ENCODE data around the gene KCNJ16. TPM values are rescaled to one million over a fixed set of nuclear protein-coding genes. Genes with fewer than 3 reads are reported as not detected.
A peak's percentile ranks its signal among the peaks of the same experiment; 100 is the strongest.

KCNJ16 gene
- total and polyA plus RNA-seq, 5 experiments from 2014 or later, result not detected

- ATAC-seq (no peak), DNase-seq (no peak)
- peaks cover 0 to 3% (median 0%) of the 10 kb centered on the region in 9 donors for H3K9me3 Mint-ChIP-seq
- POLR2A ChIA-PET, result no interaction called here
- peaks cover 10 to 22% (median 16%) of the 10 kb centered on the region in 4 donors for H3K4me1 Mint-ChIP-seq
- peaks cover 30 to 49% (median 41%) of the 10 kb centered on the region in 5 donors for H3K27me3 Mint-ChIP-seq
- no peaks in the 10 kb centered on the region for H3K36me3 Mint-ChIP-seq
- no peak overlapping the region for H3K4me3 Mint-ChIP-seq
- H3K27ac Mint-ChIP-seq, result no peak overlapping the region
These were observed 97.9 kb downstream of the KCNJ16 start for GRCh38 chr17:70172923-70173322.

GRCh38 chr17:70173681-70174080 lies 98.7 kb downstream of the KCNJ16 start:
- H3K27ac Mint-ChIP-seq, result no peak overlapping the region
- ATAC-seq (no peak), DNase-seq (no peak)
- POLR2A ChIA-PET, result no interaction called here
- H3K27me3 Mint-ChIP-seq, result peaks cover 27 to 42% (median 38%) of the 10 kb centered on the region in 5 donors
- H3K36me3 Mint-ChIP-seq, result no peaks in the 10 kb centered on the region
- peaks cover 0 to 3% (median 0%) of the 10 kb centered on the region in 9 donors for H3K9me3 Mint-ChIP-seq
- H3K4me1 Mint-ChIP-seq, result peaks cover 4 to 14% (median 10%) of the 10 kb centered on the region in 4 donors
- no peak overlapping the region for H3K4me3 Mint-ChIP-seq

DNA sequence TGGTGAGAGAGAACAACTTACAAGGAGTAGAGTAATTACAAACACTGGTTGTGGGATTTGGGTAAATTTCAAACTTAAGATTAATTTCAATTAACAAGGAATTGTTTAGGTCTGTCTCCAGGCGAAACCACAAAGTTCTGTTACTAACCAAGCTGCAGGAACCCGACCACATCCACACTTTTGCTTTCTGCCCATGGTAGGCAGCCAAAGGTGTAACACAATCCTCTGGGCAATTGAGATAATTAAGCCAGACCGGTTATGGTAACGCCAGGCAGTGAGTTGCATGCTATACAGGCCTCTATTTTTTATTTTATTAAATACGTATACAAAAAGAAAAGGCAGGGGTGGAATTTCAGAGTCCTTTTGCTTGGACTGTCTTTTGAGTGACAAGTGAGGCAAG lies 106.4 kb downstream of the KCNJ16 start:
- Mint-ChIP-seq H3K27ac (no peak overlapping the region), H3K9me3 (peaks cover 0 to 3% (median 0%) of the 10 kb centered on the region in 9 donors), H3K4me3 (no peak overlapping the region), H3K27me3 (peaks cover 4 to 15% (median 8%) of the 10 kb centered on the region in 5 donors), H3K4me1 (peaks cover 0 to 2% (median 0%) of the 10 kb centered on the region in 4 donors), H3K36me3 (no peaks in the 10 kb centered on the region)
- ATAC-seq (no peak), DNase-seq (no peak)
- POLR2A ChIA-PET, result no interaction called here

- no peak overlapping the region for H3K4me3 Mint-ChIP-seq
- POLR2A ChIA-PET, result no interaction called here
- no peaks in the 10 kb centered on the region for H3K36me3 Mint-ChIP-seq
- no peak for ATAC-seq
- H3K27me3 Mint-ChIP-seq, result peaks cover 4 to 15% (median 8%) of the 10 kb centered on the region in 5 donors
- peaks cover 0 to 2% (median 0%) of the 10 kb centered on the region in 4 donors for H3K4me1 Mint-ChIP-seq
- H3K27ac Mint-ChIP-seq, result peak overlapping the region in 1 of 10 donors; percentile 14
- H3K9me3 Mint-ChIP-seq, result peaks cover 0 to 3% (median 0%) of the 10 kb centered on the region in 9 donors
- DNase-seq, result no peak
These were observed 106.8 kb downstream of the KCNJ16 start for GRCh38 chr17:70181866-70182265.

DNA sequence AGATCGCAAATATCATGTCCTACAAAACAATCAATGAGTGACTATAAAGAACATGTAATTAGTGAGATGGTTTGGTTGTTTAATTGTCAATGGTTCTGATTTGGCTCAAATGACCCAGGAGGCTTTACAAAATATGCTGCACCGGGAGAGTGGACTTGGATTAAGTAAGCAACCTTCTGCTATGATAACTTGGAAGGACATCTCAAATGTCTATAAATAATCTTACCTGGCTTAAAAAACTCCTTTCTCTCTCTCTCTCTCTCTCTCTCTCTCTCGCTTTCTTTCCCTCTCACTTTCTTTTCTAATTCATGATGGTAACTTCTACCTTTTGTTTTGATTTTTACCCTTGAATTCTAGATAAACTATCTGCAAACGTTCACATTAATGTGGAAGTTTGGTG lies 108.5 kb downstream of the KCNJ16 start:
- DNase-seq, result no peak
- H3K4me1 Mint-ChIP-seq, result no peaks in the 10 kb centered on the region
- H3K27me3 Mint-ChIP-seq, result peaks cover 3 to 12% (median 6%) of the 10 kb centered on the region in 5 donors
- H3K27ac Mint-ChIP-seq, result no peak overlapping the region
- H3K36me3 Mint-ChIP-seq, result no peaks in the 10 kb centered on the region
- no peak overlapping the region for H3K4me3 Mint-ChIP-seq
- POLR2A ChIA-PET, result no interaction called here
- ATAC-seq, result no peak
- no peaks in the 10 kb centered on the region for H3K9me3 Mint-ChIP-seq

DNA sequence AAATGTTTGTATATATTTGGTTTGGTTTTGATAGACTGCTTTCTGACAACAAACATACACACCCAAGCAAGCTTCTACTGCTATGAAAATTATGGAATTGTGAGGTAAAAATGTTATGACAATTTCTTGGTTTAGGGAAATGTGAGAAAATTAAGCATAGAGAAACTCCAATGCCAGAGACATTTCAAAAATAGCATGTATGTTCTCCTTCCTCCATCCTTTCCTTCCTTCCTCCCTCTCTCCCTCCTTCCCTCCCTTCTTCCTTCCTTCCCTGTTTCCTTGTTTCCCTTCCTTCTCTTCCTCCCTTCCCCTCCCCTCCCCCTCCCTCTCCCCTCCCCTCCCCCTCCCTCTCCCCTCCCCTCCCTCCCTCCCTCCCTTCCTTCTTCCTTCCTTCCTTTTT lies 109.2 kb downstream of the KCNJ16 start:
- no peak for ATAC-seq
- H3K4me1 Mint-ChIP-seq, result no peaks in the 10 kb centered on the region
- no peak overlapping the region for H3K27ac Mint-ChIP-seq
- H3K9me3 Mint-ChIP-seq, result no peaks in the 10 kb centered on the region
- DNase-seq, result no peak
- peaks cover 3 to 13% (median 6%) of the 10 kb centered on the region in 5 donors for H3K27me3 Mint-ChIP-seq
- POLR2A ChIA-PET, result no interaction called here
- no peaks in the 10 kb centered on the region for H3K36me3 Mint-ChIP-seq
- no peak overlapping the region for H3K4me3 Mint-ChIP-seq

DNA sequence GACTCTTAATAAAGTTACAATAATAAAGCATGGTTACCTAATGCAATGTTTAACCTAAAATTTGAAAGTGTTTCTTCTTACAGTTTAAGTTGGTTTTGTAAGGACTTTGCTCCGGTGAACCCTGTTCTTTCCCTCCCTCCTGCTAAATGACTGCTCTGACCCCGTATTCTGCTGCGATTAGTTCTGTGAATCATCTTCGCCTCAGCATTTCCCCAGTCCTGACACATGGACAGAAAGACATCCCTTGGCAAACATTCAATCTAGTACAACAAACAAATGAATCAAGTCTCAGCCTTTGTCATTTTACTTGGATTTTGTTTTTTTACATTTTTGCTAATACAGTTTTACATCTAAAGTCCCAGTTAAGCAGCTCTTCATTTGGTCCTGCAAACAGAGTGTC lies 109.7 kb downstream of the KCNJ16 start:
- Mint-ChIP-seq H3K4me3 (no peak overlapping the region), H3K27ac (no peak overlapping the region), H3K9me3 (peaks cover 0 to 3% (median 0%) of the 10 kb centered on the region in 9 donors), H3K4me1 (no peaks in the 10 kb centered on the region), H3K36me3 (no peaks in the 10 kb centered on the region), H3K27me3 (peaks cover 3 to 15% (median 7%) of the 10 kb centered on the region in 5 donors)
- DNase-seq, result no peak
- ATAC-seq, result no peak
- POLR2A ChIA-PET, result no interaction called here

Other genes with a start within 250 kb of the KCNJ16 start
- not detected for gene KCNJ2, start 94.3 kb downstream of the KCNJ16 start, total RNA-seq
- gene KCNJ2, start 94.3 kb downstream of the KCNJ16 start, polyA plus RNA-seq, result not detected

Data from naive thymus-derived CD8-positive, alpha-beta T cell (primary cell).